HG03039 (cell line): Measurements from ENCODE around the gene ANKRD50.

Source experiments
- ATAC-seq: cut with Tn5 transposase; IDR thresholded peaks from one replicate; pipeline ENCODE4 v1.9.1; 2021; ENCODE audit warnings: mild to moderate bottlenecking, moderate library complexity; ENCODE audit not compliant: unreplicated experiment

Gene ANKRD50, protein sequence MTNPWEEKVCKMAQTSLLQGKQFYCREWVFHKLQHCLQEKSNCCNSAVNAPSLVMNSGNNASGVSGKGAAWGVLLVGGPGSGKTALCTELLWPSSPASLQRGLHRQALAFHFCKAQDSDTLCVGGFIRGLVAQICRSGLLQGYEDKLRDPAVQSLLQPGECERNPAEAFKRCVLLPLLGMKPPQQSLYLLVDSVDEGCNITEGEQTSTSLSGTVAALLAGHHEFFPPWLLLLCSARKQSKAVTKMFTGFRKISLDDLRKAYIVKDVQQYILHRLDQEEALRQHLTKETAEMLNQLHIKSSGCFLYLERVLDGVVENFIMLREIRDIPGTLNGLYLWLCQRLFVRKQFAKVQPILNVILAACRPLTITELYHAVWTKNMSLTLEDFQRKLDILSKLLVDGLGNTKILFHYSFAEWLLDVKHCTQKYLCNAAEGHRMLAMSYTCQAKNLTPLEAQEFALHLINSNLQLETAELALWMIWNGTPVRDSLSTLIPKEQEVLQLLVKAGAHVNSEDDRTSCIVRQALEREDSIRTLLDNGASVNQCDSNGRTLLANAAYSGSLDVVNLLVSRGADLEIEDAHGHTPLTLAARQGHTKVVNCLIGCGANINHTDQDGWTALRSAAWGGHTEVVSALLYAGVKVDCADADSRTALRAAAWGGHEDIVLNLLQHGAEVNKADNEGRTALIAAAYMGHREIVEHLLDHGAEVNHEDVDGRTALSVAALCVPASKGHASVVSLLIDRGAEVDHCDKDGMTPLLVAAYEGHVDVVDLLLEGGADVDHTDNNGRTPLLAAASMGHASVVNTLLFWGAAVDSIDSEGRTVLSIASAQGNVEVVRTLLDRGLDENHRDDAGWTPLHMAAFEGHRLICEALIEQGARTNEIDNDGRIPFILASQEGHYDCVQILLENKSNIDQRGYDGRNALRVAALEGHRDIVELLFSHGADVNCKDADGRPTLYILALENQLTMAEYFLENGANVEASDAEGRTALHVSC (N-terminal part only)

DNA sequence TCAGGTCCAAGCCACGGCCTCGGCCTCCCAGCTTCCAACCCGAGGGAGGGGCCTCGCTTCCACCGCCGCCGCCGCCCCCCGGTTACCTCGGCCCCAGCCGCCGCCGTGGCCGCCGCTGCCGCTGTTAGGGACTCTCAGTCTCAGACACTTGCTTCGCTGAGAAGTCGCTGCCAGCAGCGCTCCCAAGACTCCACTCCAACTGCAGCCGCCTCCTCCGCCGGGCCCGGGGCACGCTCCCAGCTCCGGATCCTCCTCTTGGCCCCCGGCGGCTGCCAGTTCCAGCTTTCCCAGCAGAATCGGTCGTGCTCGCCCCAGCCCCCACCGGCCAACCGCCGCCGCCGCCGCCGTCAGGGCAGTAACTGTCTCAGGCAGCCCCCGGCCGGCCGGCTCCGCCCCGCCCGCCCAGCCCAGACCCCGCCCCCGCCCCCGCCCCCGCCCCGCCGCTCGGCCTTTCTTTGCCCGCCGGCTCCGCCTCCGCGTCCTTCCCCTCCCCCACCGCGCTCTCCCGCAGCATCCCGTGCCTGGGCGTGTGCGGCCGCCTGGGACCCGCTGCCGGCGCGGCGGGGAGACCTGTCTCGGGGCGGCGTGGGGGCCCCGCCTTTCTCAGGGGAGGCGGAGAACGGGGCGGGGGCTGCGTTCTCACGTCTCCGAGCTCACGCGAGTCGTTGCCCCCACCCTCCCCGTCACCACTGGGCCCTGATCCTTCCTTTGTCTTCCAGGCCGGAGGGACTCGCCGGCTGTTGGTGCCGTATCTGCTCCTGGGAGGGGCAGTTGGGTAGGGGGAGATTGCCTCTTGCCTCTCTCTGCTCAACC, at the start of gene ANKRD50:
TSS of gene ANKRD50 (minus strand) at position 361 of the 813 bp plus-strand sequence. CDS start 2,221 bp downstream, outside the sequence.
- ATAC-seq: peak; percentile 71

DNA sequence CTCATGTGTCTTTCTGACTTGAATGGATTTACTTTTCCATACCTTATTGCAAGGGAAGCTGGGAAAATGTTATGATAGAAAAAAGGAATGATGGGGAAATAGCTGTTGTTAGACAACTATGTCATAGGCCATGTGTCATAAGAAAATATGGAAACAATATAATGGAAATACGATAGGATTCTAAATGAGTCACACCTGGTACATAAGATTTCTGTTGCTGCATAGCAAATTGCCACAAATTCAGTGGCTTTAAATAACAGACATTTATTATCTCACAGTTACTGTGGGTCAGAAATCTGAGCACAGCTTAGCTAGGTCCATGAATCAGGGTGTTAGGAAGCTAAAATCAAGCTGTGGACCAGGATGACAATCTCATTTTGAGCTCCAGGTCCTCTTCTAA, 44.6 kb upstream of the ANKRD50 start:
- no peak for ATAC-seq

DNA sequence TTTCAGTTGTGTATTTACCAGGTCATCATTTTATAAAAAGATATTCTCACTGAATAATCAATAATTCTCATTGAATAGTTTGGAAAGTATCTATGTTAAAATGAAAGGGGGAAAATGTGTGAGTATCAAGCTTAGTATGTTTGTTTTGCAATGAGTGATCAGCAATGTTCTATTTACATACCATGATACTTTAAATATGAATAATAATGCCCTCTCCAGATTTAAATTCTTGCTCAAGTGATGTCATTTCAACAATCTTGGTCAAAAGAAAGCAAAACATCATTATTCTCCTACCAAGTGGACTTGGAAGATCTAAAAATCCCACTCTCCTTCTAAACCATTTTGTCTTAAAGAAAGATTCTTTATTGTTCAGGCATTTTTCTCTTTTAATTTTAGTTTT, 42.1 kb upstream of the ANKRD50 start:
- ATAC-seq: no peak

DNA sequence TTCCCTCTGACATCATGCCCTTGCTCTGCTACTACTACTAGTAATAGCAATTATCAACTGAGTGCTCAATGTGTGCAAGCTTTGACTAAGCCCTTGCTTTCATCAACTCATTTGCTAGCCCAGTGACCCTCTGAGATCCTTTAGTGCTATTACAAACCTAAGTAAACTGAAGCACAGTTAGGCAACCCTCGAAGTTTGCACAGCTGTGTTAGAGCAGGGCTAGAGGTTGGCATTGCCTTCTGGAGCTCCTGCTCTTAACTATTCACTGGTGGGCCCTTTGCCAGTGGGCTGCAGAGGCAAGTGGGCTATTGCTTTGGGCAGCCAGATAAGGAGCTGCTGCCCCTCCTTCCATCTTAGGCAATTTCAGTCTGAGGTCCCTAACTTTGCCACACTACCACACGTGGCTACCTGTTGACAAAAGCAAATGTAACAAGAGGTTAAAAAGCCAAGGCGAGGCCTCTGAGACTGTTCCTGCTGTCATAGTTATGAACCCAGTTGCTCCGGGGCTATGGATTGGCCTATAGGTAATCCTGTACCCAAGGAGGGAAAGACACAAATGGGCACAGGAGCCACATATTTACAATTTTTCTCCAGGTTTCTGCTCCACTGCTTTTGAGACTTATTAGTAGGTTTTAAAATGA, 41.5 kb upstream of the ANKRD50 start:
- ATAC-seq: no peak

DNA sequence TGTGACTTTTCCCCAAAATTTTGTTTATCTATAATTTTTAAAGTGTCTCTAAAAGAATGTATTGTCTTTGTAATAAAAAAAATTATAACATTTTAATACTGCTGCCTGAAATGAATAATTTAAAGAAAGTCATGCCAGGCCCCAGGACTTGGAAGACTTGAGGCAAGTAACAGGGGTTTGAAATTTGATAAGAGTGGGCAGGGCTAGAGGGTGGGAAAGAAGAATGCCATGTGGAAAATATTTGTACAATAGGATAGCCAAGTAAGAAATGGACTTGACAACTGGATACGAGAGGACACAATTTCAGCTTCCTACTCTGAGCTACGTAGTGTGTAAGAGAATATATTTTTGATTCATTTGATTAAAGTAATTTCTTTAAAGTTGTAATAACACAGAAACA, 36.9 kb upstream of the ANKRD50 start:
- no peak for ATAC-seq

DNA sequence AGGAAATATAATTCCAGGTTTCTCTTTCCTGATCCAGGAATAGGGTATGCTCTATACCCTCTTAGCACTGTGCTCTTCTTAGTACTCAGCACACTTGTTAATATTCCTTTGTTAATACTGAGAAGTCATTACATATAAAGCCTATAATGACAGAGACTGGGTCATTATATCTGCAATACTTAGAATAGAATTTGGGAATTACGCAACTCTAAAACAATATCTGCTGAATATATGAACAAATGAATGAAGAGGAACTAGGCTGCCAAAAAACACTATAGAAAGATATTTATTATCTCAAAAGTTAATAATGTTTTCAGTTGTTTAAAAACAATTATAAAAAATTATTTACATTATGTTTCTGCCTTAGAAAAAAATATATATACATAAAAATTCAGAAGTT, 36.4 kb upstream of the ANKRD50 start:
- ATAC-seq: no peak

DNA sequence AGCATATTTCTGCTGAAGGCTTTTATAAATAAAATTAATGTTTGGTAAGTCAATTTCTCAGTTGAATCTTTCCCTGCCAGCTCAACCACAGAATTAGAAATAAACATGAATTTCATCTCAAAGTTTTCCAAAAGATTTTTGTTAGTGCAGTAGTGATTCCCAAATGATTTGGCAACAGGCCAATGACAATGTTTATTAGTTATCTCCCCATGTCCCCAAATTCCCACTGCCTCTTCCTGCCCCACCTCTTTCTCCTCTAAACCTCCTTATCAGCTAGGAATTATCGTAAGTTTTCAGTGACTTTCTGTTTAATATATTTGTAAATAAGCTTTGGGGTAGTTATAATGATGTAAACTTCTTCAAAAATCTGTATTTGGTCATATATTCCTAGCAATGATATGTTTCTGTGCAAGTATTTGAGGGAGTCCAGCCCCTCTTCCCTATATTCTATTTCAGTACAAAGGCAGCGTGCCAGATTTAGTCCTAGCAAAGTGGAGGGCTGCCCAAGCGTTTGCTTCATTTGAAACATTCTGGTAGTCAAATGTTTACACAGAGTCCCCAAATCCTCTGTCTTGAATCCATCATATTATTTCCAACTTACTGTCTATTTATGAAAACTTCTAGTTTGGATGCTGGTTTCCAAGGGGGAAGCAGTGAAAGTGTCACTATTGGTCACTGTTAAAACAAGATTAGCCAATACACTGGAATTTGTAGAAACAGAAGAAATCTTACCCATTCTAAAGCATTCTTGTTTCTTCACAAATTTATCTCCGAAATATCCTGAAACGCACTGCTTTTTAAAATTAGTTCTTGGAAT, 33.7 kb upstream of the ANKRD50 start:
- no peak for ATAC-seq

DNA sequence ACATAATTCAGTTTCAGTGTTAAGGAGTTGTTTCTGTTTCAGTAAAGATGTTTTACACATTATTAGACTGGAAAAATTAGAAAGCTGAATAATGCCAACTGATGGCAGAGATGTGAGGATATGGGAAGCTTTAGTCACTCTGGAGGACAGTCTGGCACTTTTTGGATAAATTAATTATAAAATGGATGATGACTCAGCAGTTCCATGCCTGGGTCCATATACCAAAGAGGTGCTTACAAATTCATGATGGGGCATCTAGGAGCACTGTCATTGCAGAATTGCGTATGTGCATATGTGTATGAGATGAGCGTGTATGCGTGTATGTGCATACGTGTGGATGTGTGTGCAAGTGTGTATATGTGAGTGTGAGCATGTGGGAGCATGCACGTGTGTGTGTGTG, 31.2 kb upstream of the ANKRD50 start:
- no peak for ATAC-seq

DNA sequence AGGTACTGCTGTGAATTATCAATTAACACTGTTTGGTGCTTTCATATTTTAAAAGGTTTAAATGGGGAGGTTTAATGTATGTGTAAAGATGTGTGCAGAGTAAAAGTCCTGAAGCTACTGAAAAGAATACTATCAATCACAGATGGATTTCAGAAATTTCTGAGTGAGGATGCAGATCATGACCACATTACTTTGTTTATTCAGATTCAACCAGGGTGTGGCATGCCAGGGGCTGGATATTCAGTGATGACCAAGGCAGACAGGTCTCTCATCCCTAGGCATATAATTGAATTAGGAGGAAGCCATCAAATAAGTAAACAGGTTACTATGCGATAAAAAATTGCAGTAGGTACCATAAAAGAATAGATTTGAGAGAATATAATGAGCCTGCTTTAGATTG, 28.0 kb upstream of the ANKRD50 start:
- ATAC-seq: no peak

DNA sequence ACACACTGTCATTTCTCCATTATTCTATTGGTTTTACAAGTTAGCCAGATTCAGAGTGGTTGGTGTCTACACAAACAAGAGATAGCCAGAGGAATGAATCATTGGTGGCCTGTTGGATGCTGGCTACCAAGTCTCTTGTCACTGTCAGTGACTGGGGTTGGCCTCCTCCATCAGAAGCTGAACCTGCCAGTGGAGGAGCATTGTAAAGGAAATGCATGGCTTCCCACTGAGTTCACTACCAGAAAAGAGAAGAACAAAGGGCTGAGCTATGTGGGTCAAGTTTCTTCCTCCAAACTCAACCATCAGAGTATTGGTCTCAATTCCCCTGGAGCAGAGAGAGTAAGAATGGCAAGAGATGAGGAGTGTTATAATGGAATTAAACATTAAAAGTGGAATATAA, 26.5 kb upstream of the ANKRD50 start:
- no peak for ATAC-seq

DNA sequence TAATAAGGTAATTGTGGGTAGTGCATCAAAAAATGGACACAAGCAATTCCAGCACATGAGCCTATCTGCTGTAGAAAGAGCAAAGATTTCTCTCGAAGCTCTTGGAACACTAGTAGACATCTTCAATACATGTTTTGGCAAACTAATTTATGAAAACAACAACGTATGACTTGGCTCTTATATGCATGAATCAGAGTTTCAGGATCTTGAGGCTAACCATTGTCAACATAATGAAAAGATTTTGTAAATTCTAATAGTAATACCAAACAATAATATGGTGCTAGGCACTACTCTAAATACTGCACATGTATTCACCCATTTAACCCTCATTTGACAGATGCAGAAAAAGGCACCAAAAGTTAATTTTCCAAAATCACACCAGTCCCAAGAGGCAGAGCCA, 25.1 kb upstream of the ANKRD50 start:
- ATAC-seq: no peak

DNA sequence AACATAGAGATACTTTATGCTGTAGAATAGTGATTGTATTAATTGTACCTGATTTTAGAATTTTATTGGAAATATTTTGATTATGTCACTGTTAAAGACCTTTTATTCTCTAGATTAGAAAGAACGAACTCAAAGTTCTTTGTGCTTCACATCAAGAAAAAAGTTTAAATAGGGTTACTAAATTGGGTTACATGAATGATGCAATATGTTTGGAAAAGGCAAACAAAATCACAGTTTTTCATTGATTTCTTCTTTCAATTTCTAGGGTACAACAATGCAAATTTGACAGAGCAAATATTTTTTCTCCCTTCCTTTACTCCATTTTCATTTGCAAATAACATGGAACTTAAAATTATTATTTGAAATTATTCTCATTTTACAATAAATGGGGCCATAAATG, 24.0 kb upstream of the ANKRD50 start:
- no peak for ATAC-seq

DNA sequence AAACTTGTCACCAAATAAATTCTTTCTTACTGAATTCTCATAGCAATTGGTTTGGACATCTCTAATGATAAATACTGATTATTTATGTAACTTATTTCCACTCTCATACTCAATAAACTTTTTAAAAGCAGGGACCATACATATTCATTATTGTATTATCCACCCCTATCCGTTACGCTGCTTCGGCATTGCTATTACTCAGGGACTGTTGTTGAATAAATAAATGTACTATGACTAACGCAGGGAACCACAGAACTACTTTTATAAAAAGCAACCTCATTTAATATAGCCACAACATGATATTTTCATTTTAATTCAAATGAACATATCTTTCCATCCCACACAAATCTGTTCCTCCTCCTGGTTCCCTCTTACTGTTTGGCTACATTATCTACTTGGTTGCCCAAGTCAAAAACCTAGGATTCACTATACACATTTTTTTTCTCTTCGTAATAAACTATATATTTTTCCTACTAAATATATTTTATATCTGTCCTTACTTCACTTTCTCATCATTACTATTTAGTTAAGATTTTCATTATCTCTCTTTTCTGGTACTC, 14.9 kb upstream of the ANKRD50 start:
- ATAC-seq: no peak

DNA sequence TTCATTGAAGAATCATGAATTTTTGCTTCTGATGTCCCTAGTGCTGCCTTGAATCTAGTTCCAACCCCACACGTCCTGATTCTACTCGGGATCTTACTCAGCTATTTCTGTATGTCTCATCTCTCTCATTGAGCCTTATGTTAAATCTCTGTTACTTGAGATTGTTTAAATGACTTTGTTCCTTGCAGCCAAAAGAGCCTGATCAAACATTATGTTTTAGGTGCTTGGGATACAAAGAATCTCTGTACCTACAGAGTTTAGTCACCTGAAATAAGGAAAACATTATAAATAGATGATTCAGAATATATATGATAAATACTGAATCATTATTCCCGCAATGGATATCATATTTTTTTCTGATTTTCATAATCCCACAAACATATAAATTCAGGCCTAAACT, 13.7 kb upstream of the ANKRD50 start:
- no peak for ATAC-seq

DNA sequence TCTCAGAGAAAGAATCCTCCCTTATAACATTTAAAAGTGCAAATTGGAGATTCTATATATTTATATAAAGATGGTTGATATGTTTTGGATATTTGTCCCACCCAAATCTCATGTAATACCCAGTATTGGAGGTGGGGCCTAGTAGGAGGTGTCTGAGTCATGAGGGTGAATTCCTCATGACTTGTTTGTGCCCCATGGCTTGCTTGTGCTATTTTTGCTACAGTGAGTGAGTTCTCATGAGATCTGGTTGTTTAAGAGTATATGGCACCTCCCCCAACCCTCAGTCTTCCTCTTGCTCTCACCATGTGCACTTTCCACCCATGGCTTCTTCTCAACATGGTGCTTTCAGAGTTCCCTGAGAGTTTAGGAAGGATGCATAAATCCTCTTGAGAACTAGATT, 9.5 kb upstream of the ANKRD50 start:
- ATAC-seq: no peak

DNA sequence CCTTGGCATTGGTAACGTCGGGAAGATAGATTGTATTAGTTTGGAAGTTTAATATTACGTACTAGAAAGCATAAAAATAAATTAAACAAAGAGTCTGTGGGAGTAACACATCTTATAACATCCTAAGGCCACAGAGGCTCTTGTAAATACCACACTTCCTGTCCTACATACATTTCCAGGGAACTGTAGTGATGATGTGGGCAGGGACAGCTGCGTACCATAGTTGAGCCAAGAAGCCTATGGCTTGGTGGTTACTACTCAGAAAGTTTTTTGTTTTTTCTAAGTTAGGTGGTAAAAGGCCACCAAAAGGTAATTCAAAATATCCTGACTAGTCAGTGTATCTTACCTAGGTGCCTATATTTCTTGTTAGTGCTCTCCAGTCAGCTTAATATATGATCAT, 4.6 kb upstream of the ANKRD50 start:
- ATAC-seq: no peak

DNA sequence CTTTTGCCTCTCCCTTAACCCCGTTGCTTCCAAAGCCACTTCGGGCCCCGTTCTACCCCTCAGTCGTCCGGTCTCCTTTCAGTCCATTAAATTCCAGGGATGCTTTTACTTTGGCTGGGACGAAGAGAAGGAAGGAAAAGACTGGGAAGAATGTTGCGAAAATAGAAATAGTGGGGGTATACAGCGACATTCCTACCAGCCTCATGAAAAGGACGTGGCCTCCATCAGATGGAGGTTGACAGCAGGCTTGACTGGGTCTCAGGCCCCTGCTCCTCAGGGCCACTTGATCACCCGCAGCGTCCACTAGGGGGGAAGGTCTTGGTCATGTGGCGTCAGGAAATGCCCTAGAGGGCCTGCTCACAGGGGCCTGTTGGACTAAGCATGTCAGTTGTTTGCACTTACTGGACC, 657 bp upstream of the ANKRD50 start:
- ATAC-seq: peak; percentile 35

DNA sequence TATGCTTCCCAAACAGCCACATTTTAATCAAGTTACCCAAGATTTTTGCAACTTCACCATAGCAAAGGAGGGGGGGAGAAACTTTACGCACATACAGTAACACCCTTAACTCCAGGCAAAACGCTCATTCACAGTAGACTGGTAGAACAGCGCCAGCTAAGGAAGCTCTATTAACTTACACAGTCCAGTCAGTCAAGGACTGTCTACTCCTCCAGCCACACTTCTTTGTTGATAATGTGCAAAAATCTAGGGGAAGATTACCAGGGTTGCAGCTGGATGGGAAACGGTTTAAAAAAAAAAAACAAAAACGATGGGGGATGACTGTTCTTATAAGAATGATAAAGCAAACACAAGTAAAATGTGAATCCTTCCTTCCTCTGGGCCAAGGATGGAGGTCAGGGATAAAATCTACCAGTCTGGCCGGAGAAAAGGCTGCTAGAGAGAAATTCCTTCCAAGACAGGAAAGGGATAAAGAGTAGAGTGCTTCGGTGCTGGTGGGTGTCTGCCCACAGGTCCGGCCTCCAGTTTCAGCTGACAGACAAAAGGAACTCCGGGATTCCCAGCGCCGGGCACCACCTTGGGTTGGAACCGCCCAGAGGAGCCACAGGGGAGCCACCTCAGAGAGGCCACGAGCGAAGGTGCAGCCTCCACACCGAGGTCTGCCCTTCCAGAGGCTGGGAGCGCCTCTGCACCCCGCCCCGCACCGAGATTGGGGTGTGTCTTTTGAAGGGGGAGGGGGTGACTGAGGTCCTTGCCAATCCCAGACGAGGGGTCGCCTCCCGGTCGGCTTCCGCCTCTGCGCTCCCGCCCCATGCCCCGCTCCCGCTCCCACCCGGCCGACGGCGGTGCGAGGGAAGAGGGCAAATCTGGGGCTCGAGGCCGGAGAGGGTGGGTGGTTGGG, 811 bp downstream of the ANKRD50 start:
- peak; percentile 26 for ATAC-seq
